ENCODE measurements around the gene ZNF536. TPM values are rescaled to one million over a fixed set of nuclear protein-coding genes. Genes with fewer than 3 reads are reported as not detected.

Gene ZNF536
- total RNA-seq, 1 experiment from 2014 or later, result not detected

DNA sequence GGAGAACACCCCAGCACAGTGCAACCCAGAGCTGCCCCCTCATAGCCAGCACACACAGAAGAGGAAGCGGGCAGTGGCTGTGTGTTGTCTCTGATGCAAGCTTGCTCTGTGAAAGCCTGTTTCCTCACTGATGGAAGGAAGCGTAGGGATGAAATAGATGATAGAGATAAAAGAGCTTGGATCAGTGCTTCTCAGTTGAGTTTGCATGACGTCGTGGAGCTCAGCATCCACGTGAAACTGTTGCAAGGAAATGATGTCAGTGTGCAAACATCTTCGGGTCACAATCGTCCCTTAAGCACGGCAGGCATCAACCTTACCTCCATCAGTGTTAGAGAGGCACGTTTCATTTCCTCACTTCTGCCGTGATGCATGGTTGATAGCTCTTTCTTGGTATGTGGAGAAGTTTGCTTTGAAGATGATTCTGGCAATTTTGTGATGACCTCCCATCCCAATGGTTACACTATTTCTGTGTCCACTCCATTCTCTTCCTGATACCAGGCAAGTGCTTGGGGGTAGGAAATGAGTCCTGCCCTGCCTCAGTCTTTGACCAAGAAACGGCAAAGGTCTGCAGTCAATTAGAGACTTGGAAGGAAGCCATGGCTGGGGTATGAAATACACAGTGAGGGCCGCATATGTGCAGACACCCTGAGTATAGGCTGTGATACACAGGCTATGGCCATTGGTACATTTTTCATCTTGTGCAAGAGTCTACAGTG, 183.0 kb downstream of the ZNF536 start:
- Mint-ChIP-seq H3K4me3 (ENCODE audit: unreplicated experiment) (no peak overlapping the region), H3K9me3 (ENCODE audit: unreplicated experiment) (no peaks in the 10 kb centered on the region), H3K4me1 (ENCODE audit: low read depth, unreplicated experiment) (no peaks in the 10 kb centered on the region), H3K36me3 (ENCODE audit: insufficient read depth, unreplicated experiment) (no peaks in the 10 kb centered on the region), H3K27me3 (ENCODE audit: insufficient read depth, unreplicated experiment) (peaks cover 18% of the 10 kb centered on the region), H3K27ac (ENCODE audit: unreplicated experiment) (no peak overlapping the region)
- no peak for DNase-seq
- H3K4me1 ChIP-seq, result no peaks in the 10 kb centered on the region
- no TSS peak for BruUV-seq (replicated peaks)
- intact Hi-C loops (cut with micrococcal nuclease; ENCODE audit: unreplicated experiment), result no loop called here
- no peak for TF ChIP-seq CTCF (IDR thresholded peaks at IDR 0.05; ENCODE audit: insufficient read depth in 1 of 2, low read depth in 1 of 2, low read length in 1 of 2, severe bottlenecking in 1 of 2, unreplicated experiment in 1 of 2)
- no peaks in the 10 kb centered on the region for H3K9me3 ChIP-seq
- no peaks in the 10 kb centered on the region; the same call in 1 of the 2 replicates for H3K27me3 ChIP-seq (replicated peaks; ENCODE audit: control insufficient read depth, insufficient read depth, low read length)
- no peaks in the 10 kb centered on the region for H3K36me3 ChIP-seq (ENCODE audit: control insufficient read depth, insufficient read depth, low read length)
- ChIA-PET CTCF (no interaction called here), POLR2A (no interaction called here)
- no peak overlapping the region for H3K4me3 ChIP-seq (ENCODE audit: low read depth, low read length)

GRCh38 chr19:30555791-30556110, 183.6 kb downstream of the ZNF536 start:
- TF ChIP-seq CTCF (IDR thresholded peaks at IDR 0.05; ENCODE audit: insufficient read depth in 1 of 2, low read depth in 1 of 2, low read length in 1 of 2, severe bottlenecking in 1 of 2, unreplicated experiment in 1 of 2), result no peak
- no TSS peak for BruUV-seq (replicated peaks)
- Histone ChIP-seq H3K9me3 (no peaks in the 10 kb centered on the region), H3K4me1 (no peaks in the 10 kb centered on the region), H3K36me3 (ENCODE audit: control insufficient read depth, insufficient read depth, low read length) (no peaks in the 10 kb centered on the region), H3K27me3 (replicated peaks; ENCODE audit: control insufficient read depth, insufficient read depth, low read length) (no peaks in the 10 kb centered on the region; the same call in 1 of the 2 replicates), H3K4me3 (ENCODE audit: low read depth, low read length) (no peak overlapping the region)
- H3K36me3 Mint-ChIP-seq (ENCODE audit: insufficient read depth, unreplicated experiment), result no peaks in the 10 kb centered on the region
- ChIA-PET POLR2A (no interaction called here), CTCF (no interaction called here)
- H3K4me3 Mint-ChIP-seq (ENCODE audit: unreplicated experiment), result no peak overlapping the region
- no peak overlapping the region for H3K27ac Mint-ChIP-seq (ENCODE audit: unreplicated experiment)
- intact Hi-C loops (cut with micrococcal nuclease; ENCODE audit: unreplicated experiment), result no loop called here
- peaks cover 12% of the 10 kb centered on the region for H3K27me3 Mint-ChIP-seq (ENCODE audit: insufficient read depth, unreplicated experiment)
- no peaks in the 10 kb centered on the region for H3K4me1 Mint-ChIP-seq (ENCODE audit: low read depth, unreplicated experiment)
- no peak for DNase-seq
- H3K9me3 Mint-ChIP-seq (ENCODE audit: unreplicated experiment), result no peaks in the 10 kb centered on the region

GRCh38 chr19:30556230-30556711, 184.1 kb downstream of the ZNF536 start:
- Mint-ChIP-seq H3K27me3 (ENCODE audit: insufficient read depth, unreplicated experiment) (peaks cover 12% of the 10 kb centered on the region), H3K4me1 (ENCODE audit: low read depth, unreplicated experiment) (no peaks in the 10 kb centered on the region), H3K36me3 (ENCODE audit: insufficient read depth, unreplicated experiment) (no peaks in the 10 kb centered on the region), H3K4me3 (ENCODE audit: unreplicated experiment) (no peak overlapping the region), H3K27ac (ENCODE audit: unreplicated experiment) (no peak overlapping the region), H3K9me3 (ENCODE audit: unreplicated experiment) (no peaks in the 10 kb centered on the region)
- no peak for DNase-seq
- H3K4me1 ChIP-seq, result no peaks in the 10 kb centered on the region
- ChIA-PET CTCF (no interaction called here), POLR2A (no interaction called here)
- BruUV-seq (replicated peaks), result no TSS peak
- H3K27me3 ChIP-seq (replicated peaks; ENCODE audit: control insufficient read depth, insufficient read depth, low read length), result no peaks in the 10 kb centered on the region; the same call in 1 of the 2 replicates
- TF ChIP-seq CTCF (IDR thresholded peaks at IDR 0.05; ENCODE audit: insufficient read depth in 1 of 2, low read depth in 1 of 2, low read length in 1 of 2, severe bottlenecking in 1 of 2, unreplicated experiment in 1 of 2), result no peak
- H3K9me3 ChIP-seq, result no peaks in the 10 kb centered on the region
- no peak overlapping the region for H3K4me3 ChIP-seq (ENCODE audit: low read depth, low read length)
- intact Hi-C loops (cut with micrococcal nuclease; ENCODE audit: unreplicated experiment), result no loop called here
- no peaks in the 10 kb centered on the region for H3K36me3 ChIP-seq (ENCODE audit: control insufficient read depth, insufficient read depth, low read length)
